NCI-H128 (cell line): ENCODE measurements around the gene TAS2R8.
"Not testable (repeated sequence)": the region's sequence is repeated elsewhere in the genome, so short reads cannot be mapped to it uniquely, and the experiment has no call there.

Experiments
- DNase-seq: peaks from one replicate; lab custom pipeline; 2025; ENCODE audit not compliant: unreplicated experiment; lab: John Stamatoyannopoulos, UW

The TAS2R8 gene

GRCh38 chr12:10807186-10807585 is at the start of gene TAS2R8:
Gene TAS2R8 (minus strand): TSS chr12:10807286. CDS start chr12:10806980, 306 bp downstream.
- DNase-seq: no peak

DNA sequence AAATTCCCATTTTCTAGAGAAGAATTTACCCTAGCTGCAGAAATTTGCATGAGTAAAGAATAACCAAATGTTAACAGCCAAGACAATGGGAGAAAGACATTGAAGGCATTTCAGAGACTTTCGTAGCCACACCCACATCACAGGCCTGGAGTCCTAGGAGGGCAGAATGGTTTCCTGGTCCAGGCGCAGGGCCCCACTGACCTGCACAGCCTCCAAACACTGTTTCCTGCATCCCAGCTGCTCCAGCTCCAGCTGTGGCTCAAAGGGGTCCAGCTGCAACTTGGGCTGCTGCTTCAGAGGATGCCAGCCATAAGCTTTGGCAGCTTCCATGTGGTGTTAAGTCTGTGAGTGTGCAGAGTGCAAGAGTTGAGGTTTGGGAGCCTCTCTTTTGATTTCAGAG is 48.7 kb upstream of the TAS2R8 start:
- no peak for DNase-seq

GRCh38 chr12:10853776-10854175 is 46.7 kb upstream of the TAS2R8 start:
- DNase-seq: no peak

DNA sequence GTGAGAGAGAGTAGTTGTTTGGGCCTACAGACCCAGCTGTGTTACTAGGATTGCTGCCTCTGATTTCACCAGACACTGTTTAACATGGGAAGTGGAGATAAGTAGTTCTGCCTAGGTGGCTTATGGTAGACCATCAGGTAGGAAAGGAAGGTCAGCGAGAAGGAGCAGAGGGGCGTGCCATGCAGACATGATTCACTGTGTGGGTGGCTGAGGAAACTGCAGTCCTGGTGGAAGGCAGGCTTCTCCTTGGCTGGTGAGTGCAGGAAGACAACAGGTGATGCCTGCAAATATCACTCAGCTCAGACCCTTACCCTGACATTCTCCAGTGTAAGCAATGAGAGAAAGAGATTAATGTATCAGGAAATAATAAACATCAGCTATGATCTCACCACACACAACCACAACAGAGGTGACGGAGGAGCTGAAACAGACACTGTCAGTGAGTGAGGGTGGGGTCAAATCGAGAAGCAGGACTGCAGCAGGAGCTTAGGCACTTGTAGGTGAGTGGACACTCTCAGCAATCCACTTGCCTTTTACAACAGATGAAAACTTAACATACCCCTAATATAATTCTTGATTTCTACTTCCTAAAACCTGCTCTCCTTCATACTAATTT is 44.3 kb upstream of the TAS2R8 start:
- no peak for DNase-seq

- DNase-seq: no peak
Measured at GRCh38 chr12:10849425-10849878, 42.4 kb upstream of the TAS2R8 start, which contains the start of gene PRR4. Gene PRR4 (minus strand): TSS chr12:10849475. CDS start chr12:10849437, 38 bp downstream.

- DNase-seq: no peak
Measured at GRCh38 chr12:10847744-10848143, 40.7 kb upstream of the TAS2R8 start.

GRCh38 chr12:10842862-10843261 is 35.8 kb upstream of the TAS2R8 start:
- no peak for DNase-seq

- no peak for DNase-seq
Measured at GRCh38 chr12:10838461-10838860, 31.4 kb upstream of the TAS2R8 start.

- no peak for DNase-seq
Measured at GRCh38 chr12:10829994-10830393, 22.9 kb upstream of the TAS2R8 start.

DNA sequence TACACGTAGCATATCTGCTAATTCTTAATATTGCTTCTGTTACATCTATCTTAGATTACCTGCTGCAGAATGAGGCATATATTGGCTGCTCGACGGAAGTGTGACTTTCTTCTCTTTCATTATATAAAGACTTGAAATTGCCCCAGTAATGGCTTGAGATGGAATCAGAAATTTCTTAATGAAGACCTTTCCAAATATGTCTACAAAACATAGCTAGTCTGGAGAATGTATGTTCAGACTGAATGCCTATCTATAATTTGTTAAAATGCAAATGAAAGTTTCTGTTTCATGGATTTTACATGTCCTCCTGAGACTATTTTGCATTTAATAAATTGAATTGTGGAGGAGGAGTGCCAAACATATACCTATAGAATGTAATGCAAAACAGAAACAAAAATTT is 19.2 kb upstream of the TAS2R8 start, which contains the start of gene TAS2R10:
TSS of gene TAS2R10 (minus strand) at position 101 of the 400 bp plus-strand sequence. CDS start at position 12, 89 bp downstream.
- DNase-seq: no peak

DNA sequence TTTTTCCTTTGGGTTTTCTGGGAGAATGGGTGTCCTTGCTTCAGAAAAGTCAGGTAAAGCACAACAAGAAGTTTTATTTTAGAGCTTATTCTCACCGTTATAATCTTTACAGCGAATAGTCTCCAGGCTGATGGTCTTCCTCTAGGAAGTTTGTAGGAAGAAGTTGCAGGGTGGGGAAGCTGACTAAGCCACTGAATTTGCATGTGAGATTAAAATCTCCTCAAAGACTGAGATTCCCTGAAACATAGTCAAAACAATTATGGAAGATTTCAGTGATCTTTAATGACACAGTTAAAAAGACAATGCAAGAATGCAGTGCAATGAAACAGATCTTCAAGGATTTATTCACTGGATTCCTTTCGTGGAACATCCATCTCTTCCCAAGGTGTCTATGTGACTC is 17.9 kb upstream of the TAS2R8 start:
- no peak for DNase-seq

DNA sequence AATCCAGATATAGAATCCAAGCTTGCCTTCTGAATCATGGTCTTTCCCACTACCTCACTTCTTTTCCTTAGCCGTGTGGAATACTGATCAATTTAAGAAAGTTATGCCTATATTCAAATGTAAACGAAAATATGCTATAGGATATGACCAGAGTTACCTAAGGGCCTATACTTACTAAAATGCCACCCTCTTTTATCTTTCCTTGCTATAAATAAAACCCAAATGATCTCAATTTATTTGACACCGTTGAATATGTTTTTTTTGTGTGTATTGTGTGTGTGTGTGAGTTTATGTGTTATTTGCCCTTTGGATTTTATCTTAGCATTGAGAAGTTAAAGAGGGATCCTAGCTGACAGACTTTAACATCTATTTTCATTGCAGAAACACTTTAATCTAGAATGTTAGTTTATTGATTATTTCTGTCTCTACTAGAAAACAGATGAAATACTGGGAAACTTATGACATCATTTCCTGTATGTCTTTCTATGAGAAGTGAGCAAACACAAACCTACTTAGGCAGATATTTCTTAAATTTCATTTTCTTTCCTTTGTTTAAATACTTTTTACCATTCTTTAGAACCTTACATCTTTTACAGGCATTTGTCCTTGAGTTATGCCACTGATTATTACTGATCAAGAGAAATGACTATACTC is 4.9 kb upstream of the TAS2R8 start:
- DNase-seq: no peak

- DNase-seq: no peak
Measured at GRCh38 chr12:10810068-10810467, 3.0 kb upstream of the TAS2R8 start, which contains the start of gene TAS2R9. Gene TAS2R9 (minus strand): TSS chr12:10810168. CDS start chr12:10810075, 93 bp downstream.

DNA sequence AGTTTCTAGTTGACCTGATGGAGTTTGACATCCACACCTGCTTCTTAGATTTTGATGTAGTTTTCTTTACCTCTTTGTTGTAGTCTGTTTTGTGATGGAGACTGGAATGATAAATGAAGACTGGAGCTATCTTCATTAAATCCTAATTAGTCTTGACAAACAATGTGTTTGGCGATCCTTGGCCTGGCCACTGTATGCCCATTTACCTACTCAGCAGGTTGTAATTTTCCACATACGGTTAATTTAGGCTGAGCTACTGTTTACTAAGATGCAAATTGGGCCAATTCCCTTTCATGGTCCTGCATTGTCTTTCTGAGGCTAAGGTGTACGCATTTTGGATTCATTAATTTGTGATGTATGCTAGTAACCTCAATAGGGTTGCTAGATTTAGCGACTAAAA is 4.5 kb downstream of the TAS2R8 start, which contains the start of gene TAS2R7:
TSS of gene TAS2R7 (minus strand) at position 41 of the 400 bp plus-strand sequence. CDS start 57 bp downstream, outside the sequence.
- no peak for DNase-seq

DNA sequence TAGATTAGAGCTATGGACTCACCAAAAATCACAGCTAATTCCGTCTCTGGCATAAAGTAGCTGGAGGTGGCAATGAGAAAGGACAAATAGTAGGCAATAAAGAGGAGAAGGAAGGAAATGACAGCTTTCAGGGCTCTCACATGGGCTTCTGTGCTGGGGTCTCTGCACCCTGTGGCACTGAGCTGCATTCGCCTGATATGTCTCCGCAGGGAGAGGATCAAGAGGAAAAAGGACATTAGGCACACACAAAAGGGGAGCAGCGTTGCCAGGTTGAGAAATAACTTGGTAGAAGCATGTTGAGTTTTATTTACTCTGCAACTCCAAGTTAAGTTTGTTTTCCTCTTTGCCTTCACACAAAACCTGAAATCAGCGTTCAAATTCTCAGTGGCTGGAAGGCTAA is 5.3 kb downstream of the TAS2R8 start:
- no peak for DNase-seq

DNA sequence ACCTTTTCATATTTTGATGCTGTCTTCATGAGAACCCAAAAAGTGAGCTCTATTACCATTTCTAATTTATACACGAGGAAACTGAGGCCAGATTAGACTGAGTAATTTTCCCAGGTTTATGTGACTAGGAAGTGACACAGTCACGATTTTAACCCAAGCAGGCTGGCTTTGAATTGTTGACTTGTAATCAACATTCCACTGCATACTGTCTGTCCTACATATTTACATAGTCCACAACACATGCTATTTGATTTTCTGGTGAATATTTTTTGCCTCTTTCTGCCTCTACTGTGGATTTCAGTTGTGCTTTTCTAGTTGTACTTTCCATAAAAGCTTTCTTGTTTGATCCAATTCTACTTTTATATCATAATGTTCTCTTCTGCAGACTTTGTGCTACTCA is 12.9 kb downstream of the TAS2R8 start:
- DNase-seq: no peak

- not testable (repeated sequence) for DNase-seq
Measured at GRCh38 chr12:10791769-10792168, 15.3 kb downstream of the TAS2R8 start.

- DNase-seq: no peak
Measured at GRCh38 chr12:10783252-10783651, 23.8 kb downstream of the TAS2R8 start.

- no peak for DNase-seq
Measured at GRCh38 chr12:10779103-10779502, 28.0 kb downstream of the TAS2R8 start.

DNA sequence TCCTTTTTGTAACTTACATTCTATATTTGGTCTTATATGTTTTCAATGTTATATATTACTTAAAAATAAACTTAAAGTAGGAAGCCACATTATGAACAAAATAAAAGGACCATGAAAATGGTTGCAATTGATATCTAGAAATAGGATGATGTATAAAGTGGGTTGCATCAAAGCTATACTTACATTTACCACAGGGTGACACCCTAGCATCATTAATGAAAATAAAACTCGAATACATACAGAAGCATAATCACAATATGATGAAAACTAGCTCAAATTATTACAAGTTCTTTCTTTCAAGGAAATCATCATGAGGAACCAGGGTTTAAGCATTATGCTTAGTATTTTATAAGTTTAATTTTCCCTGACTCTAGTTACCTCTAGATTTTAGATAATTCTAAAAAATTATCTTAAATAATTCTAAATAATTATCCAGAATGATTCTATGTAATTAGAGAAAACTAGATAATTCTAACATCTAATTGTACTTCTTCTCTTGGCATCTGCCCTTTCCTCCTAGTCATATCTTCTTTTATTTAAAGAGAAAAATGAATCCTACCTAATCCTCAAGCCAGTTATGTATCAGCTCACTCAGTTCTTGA is 35.9 kb downstream of the TAS2R8 start:
- no peak for DNase-seq

- no peak for DNase-seq
Measured at GRCh38 chr12:10759657-10760056, 47.4 kb downstream of the TAS2R8 start.

GRCh38 chr12:10756194-10756593 is 50.9 kb downstream of the TAS2R8 start:
- no peak for DNase-seq
